ENCODE results near the gene CNTFR.

The CNTFR gene

GRCh38 chr9:34615132-34615531 lies 25.6 kb upstream of the CNTFR start:
- DNase-seq = no peak

- DNase-seq = peak; percentile 79
Observed at GRCh38 chr9:34612788-34613390, 23.4 kb upstream of the CNTFR start.

GRCh38 chr9:34611811-34612787 lies 22.6 kb upstream of the CNTFR start, which contains the start of gene RPP25L:
Gene RPP25L, minus strand, starts transcription at chr9:34612097. Its CDS starts 801 bp downstream, at chr9:34611296.
- peak; percentile 82 for DNase-seq

- DNase-seq = no peak
Observed at GRCh38 chr9:34611251-34611810, 21.8 kb upstream of the CNTFR start.

- DNase-seq = no peak
Observed at GRCh38 chr9:34610434-34611206, 21.1 kb upstream of the CNTFR start.

GRCh38 chr9:34607331-34607730 lies 17.8 kb upstream of the CNTFR start:
- DNase-seq = no peak

GRCh38 chr9:34606905-34607304 lies 17.4 kb upstream of the CNTFR start:
- DNase-seq = no peak

- DNase-seq = no peak
Observed at GRCh38 chr9:34606190-34606589, 16.7 kb upstream of the CNTFR start.

GRCh38 chr9:34603610-34604231 lies 14.2 kb upstream of the CNTFR start:
- DNase-seq = peak; percentile 72

- no peak for DNase-seq
Observed at GRCh38 chr9:34601937-34602573, 12.5 kb upstream of the CNTFR start.

- no peak for DNase-seq
Observed at GRCh38 chr9:34600908-34601307, 11.4 kb upstream of the CNTFR start.

GRCh38 chr9:34599546-34599945 lies 10.0 kb upstream of the CNTFR start:
- no peak for DNase-seq

- no peak for DNase-seq
Observed at GRCh38 chr9:34594177-34594576, 4.7 kb upstream of the CNTFR start.

GRCh38 chr9:34592895-34593601 lies 3.5 kb upstream of the CNTFR start:
- no peak for DNase-seq

GRCh38 chr9:34591917-34592866 lies 2.7 kb upstream of the CNTFR start:
- no peak for DNase-seq

- peak; percentile 46 for DNase-seq
Observed at GRCh38 chr9:34591248-34591916, 1.9 kb upstream of the CNTFR start.

GRCh38 chr9:34590381-34591247 lies 1.1 kb upstream of the CNTFR start:
- no peak for DNase-seq

All from COR-L47 (cell line).